ENCODE data around the gene DCN.

DCN gene

DNA sequence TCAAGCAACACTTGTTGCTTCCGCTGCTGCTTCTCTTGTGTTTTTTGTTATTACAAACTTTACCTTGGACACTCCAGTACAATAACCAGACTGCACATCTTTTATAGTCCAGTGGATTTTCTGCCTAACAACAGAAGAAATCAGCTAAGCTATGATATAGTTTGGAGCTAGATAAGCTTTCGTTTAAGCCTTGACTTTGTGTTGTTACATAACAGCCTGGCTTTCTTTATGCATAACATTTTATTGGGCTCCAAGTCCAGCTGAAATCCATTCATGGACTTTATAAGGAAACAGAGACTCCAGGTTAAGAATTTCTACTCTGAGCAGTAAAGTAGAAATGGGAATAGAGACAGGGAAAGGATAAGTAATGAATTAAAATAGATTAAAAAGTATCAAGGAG lies 3.5 kb upstream of the DCN start:
- no peak for DNase-seq (ENCODE audit: low read depth in 2 of 2)

DNA sequence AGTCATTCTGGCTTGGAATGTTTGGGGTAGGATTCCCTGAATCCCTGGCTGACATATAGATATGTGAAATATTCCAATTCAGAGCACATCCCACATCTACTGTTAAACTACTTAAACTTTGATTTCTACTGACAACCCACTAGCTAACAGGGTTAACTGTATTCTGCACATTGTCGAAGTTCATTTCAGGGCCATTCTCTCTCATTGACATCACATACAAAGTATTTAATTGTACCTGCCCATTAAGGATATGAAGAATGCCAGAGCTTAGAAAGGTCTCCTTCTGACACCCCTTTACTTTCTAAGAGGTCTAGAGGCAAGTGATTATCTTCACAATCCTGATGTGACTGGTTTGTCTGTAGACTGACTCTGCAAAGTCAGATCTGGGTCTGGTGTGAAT lies 2.8 kb upstream of the DCN start:
- no peak for DNase-seq (ENCODE audit: low read depth in 2 of 2)

DNA sequence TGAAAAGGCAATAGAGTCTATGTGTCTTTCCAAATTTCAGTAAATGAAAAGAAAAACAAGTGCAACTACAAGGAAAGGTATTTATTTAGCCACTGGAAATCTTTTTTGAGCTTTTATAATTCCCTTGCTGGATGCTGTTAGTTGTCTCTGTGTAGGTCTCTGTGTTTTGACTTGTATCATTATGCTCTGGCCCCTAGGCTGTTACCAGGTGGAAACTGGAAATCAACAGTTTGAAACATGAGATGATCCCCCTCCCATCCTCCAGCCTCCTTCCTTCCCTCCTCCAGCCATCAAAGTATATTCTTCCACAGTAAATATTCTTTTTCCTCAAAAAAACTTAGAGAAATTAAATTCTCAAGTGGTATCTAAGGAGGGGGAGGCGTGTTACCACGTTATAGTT lies 934 bp upstream of the DCN start:
- DNase-seq (ENCODE audit: low read depth in 2 of 2) = no peak

DNA sequence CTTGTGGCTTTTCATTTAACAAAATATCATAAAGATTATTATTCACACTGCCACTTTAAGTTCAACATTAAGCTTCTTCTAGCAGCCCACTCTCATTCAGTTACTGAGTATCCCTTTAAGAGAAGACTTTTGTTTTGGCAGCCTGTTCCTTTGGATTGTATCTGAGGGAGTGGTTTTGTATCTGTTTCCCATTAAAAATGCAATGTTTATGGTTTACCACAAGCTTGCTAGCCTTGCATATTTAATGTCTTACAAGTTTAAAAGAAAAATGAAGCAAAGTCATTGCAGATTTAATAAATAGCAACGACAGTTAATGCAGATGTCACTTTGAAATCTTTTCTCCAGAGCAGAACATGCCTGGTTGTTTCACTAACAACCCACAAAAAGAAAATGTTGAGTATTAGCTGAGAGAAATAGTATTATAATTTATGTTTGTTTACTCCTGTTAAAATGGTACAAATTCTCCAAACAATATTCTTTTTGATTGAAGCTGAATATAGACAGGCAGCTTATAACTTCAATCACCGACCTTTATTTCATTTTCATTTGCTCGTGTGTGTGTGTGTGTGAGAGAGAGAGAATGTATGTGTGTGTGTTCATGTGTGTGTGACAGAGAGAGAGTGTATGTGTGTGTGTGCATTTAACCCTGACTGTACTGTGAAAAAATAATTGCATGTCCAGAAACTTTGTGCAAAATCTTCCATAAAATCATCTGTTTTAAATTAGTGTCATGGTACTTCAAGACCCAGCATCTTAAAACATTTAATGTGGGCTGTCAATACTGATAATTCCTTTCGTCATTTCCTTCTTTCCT lies 1.8 kb downstream of the DCN start:
- no peak for DNase-seq (ENCODE audit: low read depth in 2 of 2)

DNA sequence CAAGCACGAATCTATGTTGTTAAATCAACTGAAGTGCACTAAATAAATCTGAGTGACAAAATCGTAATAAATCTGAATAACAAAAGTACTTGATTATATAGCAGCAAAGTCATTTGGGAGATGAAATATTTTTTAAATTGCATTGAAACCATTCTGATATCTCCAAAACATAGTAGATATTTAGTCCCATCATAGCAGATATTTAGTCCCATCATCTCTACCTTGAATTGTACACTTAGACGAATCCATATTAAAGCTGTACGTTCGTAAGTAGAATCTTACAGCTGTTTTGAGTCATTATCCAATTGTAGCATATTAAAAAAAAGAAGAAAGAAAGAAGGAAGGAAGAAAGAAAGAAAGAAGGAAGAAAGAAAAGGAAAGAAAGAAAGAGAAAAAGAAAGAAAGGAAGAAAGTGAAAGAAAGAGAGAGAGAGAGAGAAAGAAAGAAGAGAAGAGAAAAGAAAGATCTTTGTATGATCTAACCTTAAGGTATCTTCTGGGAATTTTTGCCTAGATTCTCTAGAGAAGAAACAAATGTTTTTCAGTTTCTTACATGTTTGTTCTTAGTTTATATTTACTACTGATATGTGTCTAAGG lies 2.6 kb downstream of the DCN start:
- no peak for DNase-seq (ENCODE audit: low read depth in 2 of 2)

DNA sequence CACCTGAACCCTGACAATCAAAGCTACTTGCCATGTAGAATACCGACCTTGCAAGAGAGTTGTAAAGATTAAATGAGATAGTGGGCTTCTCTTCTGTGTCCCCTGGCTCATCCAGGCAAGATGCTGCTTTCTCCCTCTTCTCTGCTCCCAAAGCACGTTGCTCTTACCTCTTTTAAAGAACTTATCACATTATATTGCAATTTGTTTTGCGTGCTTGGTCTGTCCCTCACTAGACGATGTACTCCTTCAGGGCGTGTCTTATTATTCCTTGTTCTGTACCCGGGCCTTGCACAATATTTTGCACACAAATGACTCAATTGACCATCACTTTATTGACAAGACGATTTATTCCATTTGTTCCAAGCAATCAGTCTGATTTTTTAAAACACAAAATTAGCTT lies 3.3 kb downstream of the DCN start:
- no peak for DNase-seq (ENCODE audit: low read depth in 2 of 2)

DNA sequence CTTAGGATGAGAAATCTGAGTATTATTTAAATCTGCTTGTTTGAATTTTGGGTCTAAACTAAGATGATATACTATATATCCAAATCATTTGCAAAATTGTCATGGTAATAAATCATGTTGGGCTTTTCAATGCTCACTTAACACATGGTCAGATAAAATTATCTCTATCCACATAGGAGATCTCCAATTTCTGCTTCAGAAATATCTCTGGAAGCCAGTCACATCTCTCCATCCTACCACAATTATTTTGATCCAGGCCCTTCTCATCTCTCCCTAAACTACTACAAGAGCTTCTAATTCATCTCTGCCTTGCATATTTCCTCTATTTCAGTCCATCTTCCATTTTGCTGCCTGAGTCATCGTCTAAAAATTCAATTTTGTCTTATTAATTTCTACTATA lies 3.8 kb downstream of the DCN start:
- no peak for DNase-seq (ENCODE audit: low read depth in 2 of 2)

DNA sequence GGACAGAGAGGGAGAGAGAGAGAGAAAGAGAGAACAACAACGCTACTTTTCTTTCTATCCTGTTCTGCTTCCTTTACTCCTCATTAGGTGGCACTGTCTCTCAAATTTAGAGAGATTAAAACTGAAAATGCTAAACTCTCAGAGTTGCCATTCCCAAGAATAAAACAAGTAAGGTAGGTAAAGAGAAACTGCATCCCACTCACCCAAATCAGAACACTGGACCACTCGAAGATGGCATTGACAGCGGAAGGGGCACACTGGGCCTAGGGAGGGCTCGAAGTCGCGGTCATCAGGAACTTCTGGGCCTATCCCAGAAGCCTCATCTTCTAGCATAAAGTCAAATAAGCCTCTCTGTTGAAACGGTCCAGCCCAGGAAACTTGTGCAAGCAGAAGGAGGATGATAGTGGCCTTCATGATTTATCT lies 4.5 kb downstream of the DCN start:
- no peak for DNase-seq (ENCODE audit: low read depth in 2 of 2)

DNA sequence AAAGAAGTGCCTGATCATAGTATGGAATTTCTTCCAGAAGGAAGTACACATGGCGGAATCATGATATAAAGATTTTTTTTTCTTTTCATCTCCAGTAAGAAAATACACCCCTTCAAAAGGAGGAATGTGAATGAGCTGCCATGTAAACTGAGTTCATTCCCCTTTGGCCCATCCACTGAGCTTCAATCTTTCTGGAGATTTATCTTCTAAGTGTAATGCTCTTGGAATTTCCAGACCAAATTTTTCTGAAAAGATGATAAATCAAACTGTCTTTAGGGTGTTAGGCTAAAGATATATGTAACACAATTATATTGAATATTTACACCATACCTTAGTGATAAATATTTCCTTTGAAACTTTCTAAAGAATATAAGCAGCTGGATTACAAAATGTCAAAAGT lies 5.2 kb downstream of the DCN start:
- DNase-seq (ENCODE audit: low read depth in 2 of 2) = no peak

DNA sequence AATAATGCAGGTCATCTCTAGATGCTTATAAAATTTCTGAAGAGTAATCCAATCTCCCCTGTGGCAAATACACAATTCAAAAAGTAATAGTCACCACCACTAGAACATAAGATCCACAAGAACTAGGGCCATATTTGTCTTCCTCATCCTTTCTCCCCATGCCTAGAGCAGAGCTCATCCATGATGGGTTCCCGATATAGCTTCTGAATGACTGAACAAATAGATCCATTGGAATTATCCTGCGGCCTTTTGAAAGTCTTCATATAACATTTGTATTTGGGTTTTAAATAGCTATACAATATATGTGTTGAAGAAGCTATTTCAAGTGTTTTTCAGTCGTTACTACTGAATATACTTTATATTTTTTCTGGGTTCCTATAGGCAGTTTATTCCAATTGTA lies 5.7 kb downstream of the DCN start:
- no peak for DNase-seq (ENCODE audit: low read depth in 2 of 2)

DNA sequence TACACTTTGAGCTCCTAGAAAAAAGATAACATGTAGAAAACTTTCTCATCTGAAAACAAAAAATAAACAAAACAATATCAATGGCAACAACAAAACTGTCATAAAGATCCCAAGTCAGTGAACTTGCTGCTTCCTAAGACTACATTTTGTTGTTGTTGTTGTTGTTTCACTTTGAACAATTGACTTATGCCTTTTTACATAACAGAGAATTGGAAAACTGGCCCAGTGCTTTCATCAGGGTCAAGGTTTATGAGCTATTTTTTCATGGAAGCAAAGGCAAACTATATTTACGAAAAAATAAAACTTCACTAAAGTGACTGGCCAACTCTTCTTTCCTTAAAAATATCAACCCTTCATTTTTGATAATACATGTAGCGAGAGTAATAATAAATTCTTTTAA lies 6.3 kb downstream of the DCN start:
- DNase-seq (ENCODE audit: low read depth in 2 of 2) = no peak

DNA sequence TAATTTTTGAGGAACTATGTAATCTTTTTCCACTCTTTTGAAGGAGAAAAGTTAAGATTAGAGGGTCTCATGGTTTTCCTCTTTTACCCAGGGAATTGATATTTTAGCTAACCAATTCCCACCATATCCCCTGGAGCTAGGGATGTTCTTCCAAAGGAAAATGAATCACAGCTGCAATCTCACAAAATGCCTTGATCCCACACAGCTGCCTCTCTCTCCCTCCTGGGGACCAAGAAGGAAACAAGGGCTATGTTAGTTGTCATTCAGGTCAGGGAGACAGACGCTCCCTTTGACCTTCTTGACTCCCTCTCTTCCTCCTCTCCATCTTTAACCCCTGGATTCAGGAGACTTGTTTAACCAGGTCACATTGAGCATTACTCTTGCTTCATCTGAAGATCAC lies 9.5 kb downstream of the DCN start:
- no peak for DNase-seq (ENCODE audit: low read depth in 2 of 2)

DNA sequence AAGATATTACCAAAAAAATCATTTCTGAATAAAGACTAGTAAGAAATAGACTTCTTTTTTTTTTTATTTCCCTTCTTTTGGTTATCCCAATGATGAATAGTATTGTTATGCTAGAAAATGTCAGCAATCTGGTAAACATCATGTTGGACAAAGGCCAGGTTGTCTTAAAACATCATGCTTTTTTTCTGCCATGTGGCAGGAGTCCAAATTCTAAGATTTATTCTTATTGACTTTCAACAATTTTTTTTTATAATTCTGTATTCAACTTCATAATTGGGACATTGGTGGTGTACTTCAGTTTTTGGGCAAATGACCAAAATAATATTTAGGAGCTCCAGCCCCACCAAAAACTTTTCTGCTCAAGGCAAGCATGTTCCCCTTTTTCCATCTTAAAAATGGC lies 10.5 kb downstream of the DCN start:
- no peak for DNase-seq (ENCODE audit: low read depth in 2 of 2)

DNA sequence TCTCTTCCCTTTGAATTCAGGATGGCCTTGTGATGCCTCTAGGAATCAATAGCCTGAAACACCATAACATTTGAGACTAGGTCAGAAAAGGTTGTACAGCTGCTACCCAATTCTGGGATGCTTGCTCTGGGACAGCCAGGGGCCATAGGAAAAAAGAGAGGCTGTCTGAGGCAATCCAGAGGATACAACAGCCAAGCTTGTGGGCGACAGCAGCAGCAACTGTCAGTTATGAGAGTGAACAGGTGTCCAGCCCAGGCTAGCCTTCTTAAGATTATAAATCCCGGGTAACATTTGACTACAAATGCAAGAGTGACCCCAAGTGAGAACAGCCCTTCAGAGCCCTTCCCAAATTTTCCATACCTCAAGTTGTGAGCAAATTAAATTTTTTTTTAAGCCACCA lies 11.1 kb downstream of the DCN start:
- no peak for DNase-seq (ENCODE audit: low read depth in 2 of 2)

DNA sequence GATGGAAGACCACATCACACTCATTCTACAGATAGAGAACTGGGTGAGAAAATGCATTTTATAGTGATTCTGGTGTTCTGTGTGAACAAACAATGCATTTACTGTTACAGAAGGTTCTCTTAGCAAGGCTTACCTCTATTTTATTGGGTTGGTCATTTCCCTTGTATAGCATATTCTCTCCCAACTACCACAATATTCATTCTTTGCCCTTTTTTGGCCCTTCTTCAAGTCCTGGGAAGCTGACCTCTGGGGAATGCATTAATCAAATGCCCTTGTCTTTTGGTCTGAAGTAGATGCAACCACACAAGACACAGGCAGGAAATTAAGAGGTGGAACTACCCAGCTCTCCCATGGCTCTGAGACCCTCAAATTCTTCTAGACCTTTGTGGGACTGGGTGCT lies 19.5 kb downstream of the DCN start:
- DNase-seq (ENCODE audit: low read depth in 2 of 2) = no peak

DNA sequence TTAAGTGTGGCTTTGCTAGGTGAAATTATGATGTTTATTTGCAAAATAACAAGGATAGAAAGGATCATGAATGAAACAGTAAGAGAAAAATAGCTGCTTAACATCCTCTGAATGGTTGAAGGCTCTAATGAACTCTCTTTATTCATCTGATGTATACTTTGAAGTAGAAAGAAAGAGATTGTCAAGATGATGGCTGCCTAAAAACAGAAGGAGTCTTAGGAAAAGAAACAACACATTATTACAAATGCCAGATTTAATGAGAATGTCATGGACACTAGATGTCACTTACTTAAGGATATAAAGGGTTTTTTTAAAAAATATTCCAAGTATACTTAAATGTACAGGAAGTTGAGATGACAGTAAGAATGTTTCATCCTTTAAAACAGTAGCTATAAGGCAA lies 21.6 kb downstream of the DCN start:
- DNase-seq (ENCODE audit: low read depth in 2 of 2) = no peak

DNA sequence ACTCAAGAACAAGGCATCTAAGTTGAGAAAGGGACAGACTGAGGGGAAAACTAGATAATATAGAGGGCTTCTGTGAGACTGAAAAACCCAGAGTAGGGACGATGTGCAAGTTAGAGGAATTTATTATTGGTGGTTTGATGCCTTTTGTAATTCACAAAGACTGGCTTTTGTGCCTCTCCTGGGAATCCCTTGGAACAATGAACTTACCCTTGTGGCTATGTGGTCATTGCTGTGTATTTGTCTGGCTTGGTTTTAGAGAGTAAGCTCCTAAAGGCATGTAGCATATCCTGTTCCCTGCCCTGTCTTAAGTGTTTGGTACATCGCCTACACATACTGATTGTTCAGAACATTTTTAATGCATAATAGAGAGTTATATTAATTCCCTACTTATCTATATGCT lies 26.6 kb downstream of the DCN start:
- DNase-seq (ENCODE audit: low read depth in 2 of 2) = no peak

DNA sequence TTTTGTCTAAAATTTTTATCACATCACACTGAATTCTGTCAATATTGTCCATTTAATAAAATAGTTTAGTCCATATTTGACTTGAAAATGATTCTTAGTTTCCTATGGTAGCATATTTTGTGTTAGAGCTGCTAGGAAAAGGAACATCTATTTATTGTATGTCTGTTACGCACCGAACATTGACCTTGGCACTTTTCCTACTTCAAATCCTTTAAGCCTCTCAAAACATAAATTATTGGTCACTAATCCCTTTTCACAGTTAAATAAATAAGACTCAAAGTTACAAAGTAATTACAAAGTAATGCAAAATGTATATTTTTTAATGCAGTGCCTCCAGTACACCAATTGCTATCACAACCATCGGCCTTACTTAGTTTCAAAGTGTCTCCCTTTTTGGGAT lies 28.5 kb downstream of the DCN start:
- DNase-seq (ENCODE audit: low read depth in 2 of 2) = no peak

DNA sequence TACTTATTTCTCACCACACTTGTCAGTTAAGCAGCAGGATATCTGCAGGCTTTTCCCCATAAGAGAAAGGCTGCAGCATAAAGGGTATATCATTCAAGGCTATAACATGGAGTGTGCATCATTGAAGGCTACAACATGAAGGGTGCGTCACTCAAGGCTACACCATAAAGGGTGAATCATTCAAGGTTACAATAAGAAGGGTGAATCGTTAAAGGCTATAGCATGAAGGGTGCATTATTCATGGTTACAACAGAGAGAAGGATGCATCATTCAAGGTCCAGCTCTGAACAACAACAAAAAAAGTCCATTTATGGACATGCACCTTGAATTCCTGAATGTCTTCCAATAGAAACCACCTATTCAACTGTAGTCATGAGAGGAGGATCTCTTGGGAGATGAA lies 38.6 kb downstream of the DCN start:
- no peak for DNase-seq (ENCODE audit: low read depth in 2 of 2)

DNA sequence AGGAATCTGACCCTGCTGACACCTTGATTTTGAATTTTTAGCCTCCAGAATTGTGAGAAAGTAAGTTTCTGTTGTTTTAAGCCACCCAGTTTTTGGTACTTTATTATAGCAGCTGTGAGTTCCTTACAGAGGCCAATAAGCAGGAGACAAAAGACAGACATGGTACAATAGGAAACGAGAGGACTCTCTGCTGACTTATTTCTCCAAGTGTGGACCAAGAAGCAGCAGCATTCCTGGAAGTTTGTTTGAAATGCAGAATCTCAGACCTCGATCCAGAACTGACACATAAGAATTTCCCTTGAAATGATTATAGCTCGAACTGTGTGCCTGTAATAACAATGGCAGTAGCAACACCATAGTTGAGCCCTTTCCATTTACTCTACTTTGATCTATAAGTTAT lies 39.4 kb downstream of the DCN start:
- DNase-seq (ENCODE audit: low read depth in 2 of 2) = no peak

DNA sequence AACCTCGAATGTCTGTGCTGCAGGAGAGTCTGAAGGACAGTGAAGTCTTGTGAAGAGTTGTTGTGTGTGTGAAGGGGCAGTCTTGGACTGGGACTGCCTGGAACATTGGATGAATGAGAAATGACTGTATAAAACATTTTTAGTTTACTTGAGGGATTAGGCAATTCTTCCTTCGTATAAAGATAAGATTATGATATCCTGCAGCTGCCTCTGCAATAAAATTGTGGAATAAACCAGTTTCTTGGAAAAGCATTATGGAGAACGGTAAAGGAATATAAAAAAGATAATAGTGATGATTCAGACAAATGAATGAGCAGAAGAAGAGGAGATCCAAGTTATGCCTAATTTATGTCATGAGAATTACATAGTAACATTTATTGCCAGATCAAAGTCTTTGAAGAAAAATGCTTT lies 40.4 kb downstream of the DCN start:
- DNase-seq (ENCODE audit: low read depth in 2 of 2) = no peak

DNA sequence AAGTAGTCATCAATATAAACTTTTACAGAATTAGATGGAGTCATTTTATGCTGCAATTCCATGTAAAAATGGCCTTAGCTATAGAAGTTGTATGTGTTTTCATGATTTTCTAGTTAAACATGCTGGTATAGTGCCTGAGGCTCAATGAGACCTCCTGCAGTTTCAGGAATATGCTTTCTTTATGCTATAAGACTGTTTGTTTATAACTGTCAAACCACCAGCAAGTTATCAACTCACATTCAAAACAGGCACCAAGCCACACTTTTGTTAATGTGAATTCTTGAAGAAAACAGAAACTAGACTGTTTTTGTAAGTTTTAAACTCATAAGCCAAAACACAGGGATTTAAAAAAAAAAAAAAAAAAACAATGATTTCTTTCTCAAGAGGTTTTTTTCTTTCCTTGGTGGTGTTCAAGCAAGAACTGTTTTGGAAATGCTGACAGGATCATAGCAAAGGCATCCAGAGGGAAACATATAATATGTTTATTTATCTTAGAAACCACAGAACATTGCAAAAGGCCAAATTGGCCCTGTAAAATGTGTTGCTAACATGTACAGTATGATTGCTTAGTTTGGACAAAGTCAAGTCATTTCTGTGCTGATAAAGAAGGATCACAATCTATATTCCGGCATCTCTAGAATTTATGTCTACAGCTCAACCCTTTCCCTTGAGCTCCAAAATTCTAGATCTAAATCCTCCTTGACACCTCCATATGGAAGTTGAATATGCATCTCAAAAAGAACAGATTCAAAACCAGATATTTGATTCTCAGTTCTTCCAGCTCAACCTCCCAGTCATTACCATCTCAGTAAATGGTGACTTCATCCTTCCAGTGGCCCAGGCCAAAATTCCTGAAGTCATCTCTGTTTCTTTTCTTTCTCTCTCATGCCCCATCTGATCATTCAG lies 42.3 kb downstream of the DCN start:
- DNase-seq (ENCODE audit: low read depth in 2 of 2) = no peak

DNA sequence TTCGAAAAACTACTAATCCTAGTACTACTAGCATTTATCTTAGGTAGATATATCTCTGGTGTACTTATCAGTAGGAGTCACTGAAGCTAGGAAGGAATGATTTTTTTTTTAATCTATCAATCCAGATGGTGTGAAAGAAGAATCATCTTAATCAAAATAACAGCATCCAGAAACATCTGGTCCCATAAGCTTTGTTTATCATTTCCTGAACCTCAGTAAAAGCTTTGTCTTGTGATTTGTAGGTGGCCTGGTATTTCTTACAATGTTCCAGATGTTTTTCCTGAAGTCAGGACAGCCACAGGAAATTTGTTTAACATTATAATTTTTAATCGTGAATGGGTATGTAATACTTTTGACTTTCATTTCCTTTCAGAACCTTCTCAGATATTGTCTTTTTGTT lies 43.3 kb downstream of the DCN start:
- no peak for DNase-seq (ENCODE audit: low read depth in 2 of 2)

Data from stimulated activated CD8-positive, alpha-beta memory T cell treated with anti-CD3 and anti-CD28 coated beads, Interleukin-15, amount 100 ng/mL, for 48 hours (primary cell).